NB4 (cell line): ENCODE measurements around the gene PTPN6.

Experiments used
- CTCF ChIP-seq: IDR thresholded peaks from one replicate; pipeline ENCODE4 v1.5.1; 2012; ENCODE audit warnings: low read depth, low read length
- POLR2A ChIP-seq: IDR thresholded peaks from 2 replicates; pipeline ENCODE4 v1.6.1; 2011; ENCODE audit warnings: mild to moderate bottlenecking; ENCODE audit not compliant: insufficient read length; ENCODE audit errors: extremely low read depth

GRCh38 chr12:6937481-6938352 is 13.4 kb upstream of the PTPN6 start:
- TF ChIP-seq POLR2A: peak; percentile 92
- peak; percentile 76 for TF ChIP-seq CTCF
